ENCODE results near the gene CLCN6.

Gene CLCN6

GRCh38 chr1:11825131-11825530 lies 19.1 kb downstream of the CLCN6 start:
- no peaks in the 10 kb centered on the region for H3K27me3 ChIP-seq
- no peak for TF ChIP-seq CTCF (IDR thresholded peaks at IDR 0.05; ENCODE audit: low read depth, low read length)
- no peaks in the 10 kb centered on the region for H3K9me3 ChIP-seq
- H3K36me3 ChIP-seq, result no peaks in the 10 kb centered on the region
- H3K4me3 ChIP-seq (ENCODE audit: low read depth, low read length), result no peak overlapping the region
- H3K4me1 ChIP-seq, result no peaks in the 10 kb centered on the region
- no peak for DNase-seq

GRCh38 chr1:11826946-11827345 lies 21.0 kb downstream of the CLCN6 start:
- Histone ChIP-seq H3K4me1 (no peaks in the 10 kb centered on the region), H3K36me3 (no peaks in the 10 kb centered on the region), H3K4me3 (ENCODE audit: low read depth, low read length) (no peak overlapping the region), H3K27me3 (no peaks in the 10 kb centered on the region), H3K9me3 (no peaks in the 10 kb centered on the region)
- TF ChIP-seq CTCF (IDR thresholded peaks at IDR 0.05; ENCODE audit: low read depth, low read length), result no peak
- DNase-seq, result no peak

GRCh38 chr1:11828511-11828910 lies 22.5 kb downstream of the CLCN6 start:
- H3K4me1 ChIP-seq, result no peaks in the 10 kb centered on the region
- no peak for DNase-seq

GRCh38 chr1:11831945-11832725 lies 26.1 kb downstream of the CLCN6 start:
- H3K9me3 ChIP-seq, result no peaks in the 10 kb centered on the region
- no peaks in the 10 kb centered on the region for H3K27me3 ChIP-seq
- TF ChIP-seq CTCF (IDR thresholded peaks at IDR 0.05; ENCODE audit: low read depth, low read length), result no peak
- no peak for DNase-seq
- no peaks in the 10 kb centered on the region for H3K4me1 ChIP-seq
- H3K4me3 ChIP-seq (ENCODE audit: low read depth, low read length), result no peak overlapping the region
- 0 out of 2 replicates have a peak, but pooled peaks cover 3% of the 10 kb centered on the region for H3K36me3 ChIP-seq

More at GRCh38 chr1:11828511-11828910, 22.5 kb downstream of the CLCN6 start:
- H3K9me3 ChIP-seq, result no peaks in the 10 kb centered on the region
- TF ChIP-seq CTCF (IDR thresholded peaks at IDR 0.05; ENCODE audit: low read depth, low read length), result no peak
- no peak overlapping the region for H3K4me3 ChIP-seq (ENCODE audit: low read depth, low read length)
- no peaks in the 10 kb centered on the region for H3K36me3 ChIP-seq
- no peaks in the 10 kb centered on the region for H3K27me3 ChIP-seq

GRCh38 chr1:11833497-11833896 lies 27.5 kb downstream of the CLCN6 start:
- no peak for TF ChIP-seq CTCF (IDR thresholded peaks at IDR 0.05; ENCODE audit: low read depth, low read length)
- Histone ChIP-seq H3K36me3 (peaks cover 7% of the 10 kb centered on the region; the same call in 1 of the 2 replicates), H3K4me3 (ENCODE audit: low read depth, low read length) (no peak overlapping the region), H3K27me3 (no peaks in the 10 kb centered on the region), H3K4me1 (no peaks in the 10 kb centered on the region), H3K9me3 (no peaks in the 10 kb centered on the region)
- no peak for DNase-seq

GRCh38 chr1:11833900-11834299 lies 27.9 kb downstream of the CLCN6 start:
- Histone ChIP-seq H3K4me1 (no peaks in the 10 kb centered on the region), H3K27me3 (no peaks in the 10 kb centered on the region), H3K36me3 (peaks cover 7% of the 10 kb centered on the region; the same call in 1 of the 2 replicates), H3K9me3 (no peaks in the 10 kb centered on the region), H3K4me3 (ENCODE audit: low read depth, low read length) (no peak overlapping the region)
- no peak for TF ChIP-seq CTCF (IDR thresholded peaks at IDR 0.05; ENCODE audit: low read depth, low read length)
- DNase-seq, result no peak
